GM23338 (cell line): ENCODE data around the gene DST. TPM values are rescaled to one million over a fixed set of nuclear protein-coding genes. Genes with fewer than 3 reads are reported as not detected.

Experiments used
- ATAC-seq: fragments of 200-7000 bp; cut with Tn5 transposase; 3 replicates; pipeline ENCODE4 v1.9.1; 2020
- DNase-seq: peaks from one replicate; pipeline ENCODE4 v3.0.0-alpha.2; 2015; ENCODE audit warnings: low spot score
- H2AFZ ChIP-seq: fragments of 200-600 bp; sonication (generic); 2 replicates; pipeline ENCODE4 v1.8.0; 2016; ENCODE audit warnings: antibody characterized with exemption, mild to moderate bottlenecking, moderate library complexity
- H3F3A ChIP-seq: fragments of 200-600 bp; sonication (generic); replicated peaks from 2 replicates; pipeline ENCODE4 v1.8.0; 2017; ENCODE audit warnings: antibody characterized with exemption, mixed run types, low read depth
- H3K27ac ChIP-seq: fragments of 200-600 bp; sonication (generic); 2 replicates; pipeline ENCODE4 v1.6.1; 2016; ENCODE audit warnings: low read depth
- H3K27me3 ChIP-seq: fragments of 200-600 bp; sonication (generic); 2 replicates; pipeline ENCODE4 v1.8.0; 2016; ENCODE audit warnings: mild to moderate bottlenecking, mixed run types, moderate library complexity; ENCODE audit not compliant: insufficient read depth
- H3K36me3 ChIP-seq: fragments of 200-600 bp; sonication (generic); 2 replicates; pipeline ENCODE4 v1.8.0; 2016; ENCODE audit warnings: mild to moderate bottlenecking; ENCODE audit not compliant: insufficient read depth
- H3K4me1 ChIP-seq: fragments of 200-600 bp; sonication (generic); 2 replicates; pipeline ENCODE4 v1.8.0; 2016; ENCODE audit warnings: mild to moderate bottlenecking, moderate library complexity; ENCODE audit not compliant: insufficient read depth
- H3K4me2 ChIP-seq: fragments of 200-600 bp; sonication (generic); 2 replicates; pipeline ENCODE4 v1.7.1; 2017; ENCODE audit warnings: mixed run types
- H3K4me3 ChIP-seq: fragments of 200-600 bp; sonication (generic); 2 replicates; pipeline ENCODE4 v1.6.1; 2016; ENCODE audit warnings: mixed run types
- H3K79me2 ChIP-seq: fragments of 200-600 bp; sonication (generic); replicated peaks from 2 replicates; pipeline ENCODE4 v1.8.0; 2017; ENCODE audit warnings: mild to moderate bottlenecking; ENCODE audit not compliant: insufficient read depth
- H3K9me2 ChIP-seq: fragments of 200-600 bp; sonication (generic); 2 replicates; pipeline ENCODE4 v1.8.0; 2017; ENCODE audit not compliant: insufficient read depth
- H4K20me1 ChIP-seq: fragments of 200-600 bp; sonication (generic); replicated peaks from 2 replicates; pipeline ENCODE4 v1.8.0; 2017; ENCODE audit warnings: mild to moderate bottlenecking; ENCODE audit not compliant: insufficient read depth
- H3K27ac Mint-ChIP-seq: 2 replicates; pipeline ENCODE4 v1.8.0; 2020; ENCODE audit warnings: inconsistent platforms, mild to moderate bottlenecking, moderate library complexity, mixed read lengths
- H3K27me3 Mint-ChIP-seq: 3 replicates; pipeline ENCODE4 v1.8.0; 2022; ENCODE audit warnings: low read depth, mild to moderate bottlenecking, moderate library complexity, mixed read lengths, inconsistent platforms; ENCODE audit not compliant: insufficient read depth, poor library complexity
- H3K36me3 Mint-ChIP-seq: 3 replicates; pipeline ENCODE4 v1.8.0; 2021; ENCODE audit warnings: low read depth, mild to moderate bottlenecking, inconsistent platforms, moderate library complexity, mixed read lengths
- H3K4me1 Mint-ChIP-seq: 3 replicates; pipeline ENCODE4 v1.8.0; 2020; ENCODE audit warnings: mild to moderate bottlenecking, inconsistent platforms, mixed read lengths
- H3K4me3 Mint-ChIP-seq: 3 replicates; pipeline ENCODE4 v1.8.0; 2021; ENCODE audit warnings: moderate library complexity, mild to moderate bottlenecking, inconsistent platforms, mixed read lengths
- H3K9me3 Mint-ChIP-seq: 3 replicates; pipeline ENCODE4 v1.8.0; 2020; ENCODE audit warnings: moderate library complexity, mild to moderate bottlenecking, inconsistent platforms, mixed read lengths
- CREB1 ChIP-seq: fragments of 250-450 bp; sonication (Bioruptor Pico); IDR thresholded peaks from 2 replicates; pipeline ENCODE4 v1.5.0; 2020; ENCODE audit warnings: low read depth, mild to moderate bottlenecking, moderate library complexity
- EZH2 ChIP-seq: fragments of 200-600 bp; sonication (generic); IDR thresholded peaks from one replicate; pipeline ENCODE4 v1.8.0; 2017; ENCODE audit warnings: antibody characterized with exemption, mild to moderate bottlenecking, low read depth; ENCODE audit not compliant: unreplicated experiment
- EZH2phosphoT487 ChIP-seq: fragments of 200-600 bp; sonication (generic); IDR thresholded peaks from one replicate; pipeline ENCODE4 v1.8.1; 2018; ENCODE audit warnings: antibody characterized with exemption; ENCODE audit not compliant: unreplicated experiment
- JUNB ChIP-seq: IDR thresholded peaks from one replicate; pipeline ENCODE4 v1.6.1; 2016; ENCODE audit warnings: antibody characterized with exemption; ENCODE audit not compliant: unreplicated experiment
- NANOG ChIP-seq: IDR thresholded peaks from 2 replicates; pipeline ENCODE4 v1.6.1; 2016; ENCODE audit warnings: antibody characterized with exemption, borderline replicate concordance
- POLR2AphosphoS5 ChIP-seq: IDR thresholded peaks from 2 replicates; pipeline ENCODE4 v1.6.1; 2016; ENCODE audit warnings: antibody characterized with exemption, low read depth
- REST ChIP-seq: IDR thresholded peaks from one replicate; pipeline ENCODE4 v1.6.1; 2018; ENCODE audit warnings: antibody characterized with exemption; ENCODE audit not compliant: unreplicated experiment
- STAT1 ChIP-seq: IDR thresholded peaks from one replicate; pipeline ENCODE4 v1.6.1; 2016; ENCODE audit warnings: antibody characterized with exemption; ENCODE audit not compliant: unreplicated experiment
- ZNF114 ChIP-seq: fragments of 250-450 bp; sonication (Bioruptor Pico); IDR thresholded peaks from 2 replicates; pipeline ENCODE4 v1.5.0; 2020; ENCODE audit warnings: mild to moderate bottlenecking, moderate library complexity
- ZNF331 ChIP-seq: fragments of 250-450 bp; sonication (Bioruptor Pico); IDR thresholded peaks from 2 replicates; pipeline ENCODE4 v1.5.0; 2020; ENCODE audit warnings: low read depth, mild to moderate bottlenecking, moderate library complexity
- ZNF462 ChIP-seq: fragments of 250-450 bp; sonication (Bioruptor Pico); IDR thresholded peaks from 2 replicates; pipeline ENCODE4 v1.5.0; 2020; ENCODE audit warnings: mild to moderate bottlenecking, moderate library complexity
- polyA plus RNA-seq: library from polyadenylated mRNA; unstranded; fragments of >200 nt; fragmentation: Nextera tagmentation; extraction: Ambion mirVana; gene quantifications from 2 replicates; pipeline ENCODE4 v1.2.1, GENCODE V29; 2016
- total RNA-seq: library from RNA; depleted of rRNA; stranded (reverse); fragments of >200 nt; shearing (Covaris generic); gene quantifications from 2 replicates; pipeline ENCODE4 v1.2.3, GENCODE V29; 2014
- TF ChIP-seq, protein P1 (sequence below): IDR thresholded peaks from 2 replicates; pipeline ENCODE4 v1.6.1; 2016; ENCODE audit warnings: antibody characterized with exemption
- TF ChIP-seq, protein P2 (sequence below), 2 experiments: fragments of 200-600 bp in 1 of 2; sonication (generic) in 1 of 2; conservative IDR thresholded peaks; 2 replicates each; pipeline versions ENCODE4 v1.5.1 to v1.6.1; 2016 to 2017; ENCODE audit warnings: antibody characterized with exemption in 2 of 2, low read depth in 2 of 2, mild to moderate bottlenecking in 2 of 2, moderate library complexity in 1 of 2

Gene DST
- total and polyA plus RNA-seq, 2 experiments from 2014 or later: 88.7 to 188 TPM

DNA sequence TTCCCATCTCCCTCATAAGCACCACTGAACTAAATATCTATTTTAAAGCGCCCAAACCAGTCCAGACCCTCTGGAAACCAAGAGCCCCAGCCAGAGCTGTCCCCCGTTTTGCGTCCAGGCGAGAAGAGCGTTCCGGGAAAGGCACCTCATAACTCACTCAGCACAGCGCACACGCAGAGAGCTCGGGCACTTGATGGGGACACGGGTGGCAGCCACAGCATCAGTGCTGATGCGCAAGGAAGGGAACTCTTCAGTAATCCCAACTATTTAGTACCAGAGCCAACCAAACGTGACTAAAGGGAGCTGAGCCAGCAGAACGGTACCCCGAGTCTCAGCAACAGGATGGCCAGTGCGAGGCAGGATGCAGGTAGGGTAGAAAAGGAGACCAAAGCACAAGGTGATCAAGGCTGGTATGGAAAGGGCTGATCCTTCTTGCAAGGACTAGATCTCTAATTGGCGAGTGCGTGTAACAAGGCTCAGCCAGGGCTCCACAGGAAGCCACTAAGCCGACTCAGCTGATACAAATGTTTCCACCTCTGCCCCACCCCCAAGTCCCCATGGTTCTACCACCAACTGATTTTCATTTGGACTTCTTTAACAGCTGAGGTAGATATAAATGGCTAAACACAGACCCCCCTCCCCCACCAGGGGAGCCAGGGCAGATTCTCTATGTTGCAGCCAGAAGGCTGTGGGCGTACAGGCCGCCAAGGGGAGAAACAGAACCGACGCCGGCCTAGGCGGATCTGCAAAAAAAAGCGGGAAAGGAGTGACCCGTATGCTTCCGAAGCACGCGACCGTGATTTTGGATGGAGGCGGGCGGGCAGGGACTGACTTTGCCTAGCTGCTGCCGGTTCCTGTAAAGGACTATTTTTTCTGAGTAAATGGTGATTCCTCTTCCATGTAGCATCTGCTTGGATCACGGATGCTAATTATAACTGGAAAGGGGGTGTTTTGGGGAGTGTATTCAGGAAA lies 211.8 kb downstream of the DST start:
- no peak for ATAC-seq
- Histone ChIP-seq H3K4me1 (no peaks in the 10 kb centered on the region), H4K20me1 (no peaks in the 10 kb centered on the region), H2AFZ (no peak overlapping the region), H3K36me3 (no peaks in the 10 kb centered on the region), H3K79me2 (no peaks in the 10 kb centered on the region), H3K9me2 (peaks cover 5% of the 10 kb centered on the region; the same call in 1 of the 2 replicates), H3F3A (no peaks in the 10 kb centered on the region), H3K4me3 (no peak overlapping the region), H3K27ac (no peak overlapping the region), H3K27me3 (no peaks in the 10 kb centered on the region), H3K4me2 (no peak overlapping the region)
- Mint-ChIP-seq H3K36me3 (peaks cover 5% of the 10 kb centered on the region; the same call in 2 of the 3 replicates), H3K27me3 (peaks cover 7% of the 10 kb centered on the region), H3K4me1 (no peaks in the 10 kb centered on the region), H3K9me3 (peaks cover 15% of the 10 kb centered on the region), H3K27ac (no peak overlapping the region), H3K4me3 (no peak overlapping the region)
- no peak for TF ChIP-seq CREB1 (CRISPR knock-in tag)
- no peak for TF ChIP-seq STAT1
- no peak for TF ChIP-seq EZH2phosphoT487
- TF ChIP-seq, protein P1, sequence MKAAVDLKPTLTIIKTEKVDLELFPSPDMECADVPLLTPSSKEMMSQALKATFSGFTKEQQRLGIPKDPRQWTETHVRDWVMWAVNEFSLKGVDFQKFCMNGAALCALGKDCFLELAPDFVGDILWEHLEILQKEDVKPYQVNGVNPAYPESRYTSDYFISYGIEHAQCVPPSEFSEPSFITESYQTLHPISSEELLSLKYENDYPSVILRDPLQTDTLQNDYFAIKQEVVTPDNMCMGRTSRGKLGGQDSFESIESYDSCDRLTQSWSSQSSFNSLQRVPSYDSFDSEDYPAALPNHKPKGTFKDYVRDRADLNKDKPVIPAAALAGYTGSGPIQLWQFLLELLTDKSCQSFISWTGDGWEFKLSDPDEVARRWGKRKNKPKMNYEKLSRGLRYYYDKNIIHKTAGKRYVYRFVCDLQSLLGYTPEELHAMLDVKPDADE: no peak
- no peak for TF ChIP-seq REST
- TF ChIP-seq, protein P2, sequence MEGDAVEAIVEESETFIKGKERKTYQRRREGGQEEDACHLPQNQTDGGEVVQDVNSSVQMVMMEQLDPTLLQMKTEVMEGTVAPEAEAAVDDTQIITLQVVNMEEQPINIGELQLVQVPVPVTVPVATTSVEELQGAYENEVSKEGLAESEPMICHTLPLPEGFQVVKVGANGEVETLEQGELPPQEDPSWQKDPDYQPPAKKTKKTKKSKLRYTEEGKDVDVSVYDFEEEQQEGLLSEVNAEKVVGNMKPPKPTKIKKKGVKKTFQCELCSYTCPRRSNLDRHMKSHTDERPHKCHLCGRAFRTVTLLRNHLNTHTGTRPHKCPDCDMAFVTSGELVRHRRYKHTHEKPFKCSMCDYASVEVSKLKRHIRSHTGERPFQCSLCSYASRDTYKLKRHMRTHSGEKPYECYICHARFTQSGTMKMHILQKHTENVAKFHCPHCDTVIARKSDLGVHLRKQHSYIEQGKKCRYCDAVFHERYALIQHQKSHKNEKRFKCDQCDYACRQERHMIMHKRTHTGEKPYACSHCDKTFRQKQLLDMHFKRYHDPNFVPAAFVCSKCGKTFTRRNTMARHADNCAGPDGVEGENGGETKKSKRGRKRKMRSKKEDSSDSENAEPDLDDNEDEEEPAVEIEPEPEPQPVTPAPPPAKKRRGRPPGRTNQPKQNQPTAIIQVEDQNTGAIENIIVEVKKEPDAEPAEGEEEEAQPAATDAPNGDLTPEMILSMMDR (conservative IDR thresholded peaks at IDR 0.05; ENCODE audit: low read depth in 2 of 2): no peak
- no peak for TF ChIP-seq EZH2
- TF ChIP-seq NANOG: no peak
- no peak for TF ChIP-seq ZNF114
- no peak for TF ChIP-seq ZNF462 (CRISPR knock-in tag)
- no peak for TF ChIP-seq ZNF331 (CRISPR knock-in tag)
- no peak for TF ChIP-seq POLR2AphosphoS5
- TF ChIP-seq JUNB: no peak
- DNase-seq: peak; percentile 9
